Central memory CD8-positive, alpha-beta T cell (primary cell): ENCODE measurements around the gene DPEP1.

Experiments
- ATAC-seq: fragments of 150-1000 bp; cut with Tn5 transposase; replicated peaks from 2 replicates; pipeline ENCODE4 v1.10.0; 2022; ENCODE audit warnings: mild to moderate bottlenecking, moderate FRiP score, moderate number of reproducible peaks; ENCODE audit not compliant: poor library complexity, severe bottlenecking; ENCODE audit errors: extremely low read depth
- DNase-seq, 2 donors: peaks; one replicate each; pipeline ENCODE4 v3.0.0; 2021; ENCODE audit warnings: low spot score in 2 of 2
- H3K27ac Mint-ChIP-seq: one replicate; pipeline ENCODE4 v1.8.0; 2022; ENCODE audit warnings: low read depth, mild to moderate bottlenecking, moderate library complexity, mixed read lengths
- H3K27me3 Mint-ChIP-seq: one replicate; pipeline ENCODE4 v1.8.0; 2022; ENCODE audit warnings: mixed read lengths
- H3K36me3 Mint-ChIP-seq: one replicate; pipeline ENCODE4 v1.8.0; 2022; ENCODE audit warnings: mild to moderate bottlenecking, moderate library complexity, mixed read lengths; ENCODE audit not compliant: insufficient read depth
- H3K4me1 Mint-ChIP-seq: one replicate; pipeline ENCODE4 v1.8.0; 2022; ENCODE audit warnings: mixed read lengths
- H3K4me3 Mint-ChIP-seq: one replicate; pipeline ENCODE4 v1.8.0; 2022; ENCODE audit warnings: mild to moderate bottlenecking, moderate library complexity, mixed read lengths
- H3K9me3 Mint-ChIP-seq: one replicate; pipeline ENCODE4 v1.8.0; 2022; ENCODE audit warnings: mixed read lengths

The DPEP1 gene

GRCh38 chr16:89685916-89686315, 72.5 kb downstream of the DPEP1 start:
- Mint-ChIP-seq H3K27ac (peak overlapping the region; percentile 88), H3K4me3 (peak overlapping the region; percentile 91), H3K36me3 (peaks cover 20% of the 10 kb centered on the region), H3K9me3 (no peaks in the 10 kb centered on the region), H3K27me3 (no peaks in the 10 kb centered on the region), H3K4me1 (peaks cover 21% of the 10 kb centered on the region)
- DNase-seq (no peak), ATAC-seq (no peak)

DNA sequence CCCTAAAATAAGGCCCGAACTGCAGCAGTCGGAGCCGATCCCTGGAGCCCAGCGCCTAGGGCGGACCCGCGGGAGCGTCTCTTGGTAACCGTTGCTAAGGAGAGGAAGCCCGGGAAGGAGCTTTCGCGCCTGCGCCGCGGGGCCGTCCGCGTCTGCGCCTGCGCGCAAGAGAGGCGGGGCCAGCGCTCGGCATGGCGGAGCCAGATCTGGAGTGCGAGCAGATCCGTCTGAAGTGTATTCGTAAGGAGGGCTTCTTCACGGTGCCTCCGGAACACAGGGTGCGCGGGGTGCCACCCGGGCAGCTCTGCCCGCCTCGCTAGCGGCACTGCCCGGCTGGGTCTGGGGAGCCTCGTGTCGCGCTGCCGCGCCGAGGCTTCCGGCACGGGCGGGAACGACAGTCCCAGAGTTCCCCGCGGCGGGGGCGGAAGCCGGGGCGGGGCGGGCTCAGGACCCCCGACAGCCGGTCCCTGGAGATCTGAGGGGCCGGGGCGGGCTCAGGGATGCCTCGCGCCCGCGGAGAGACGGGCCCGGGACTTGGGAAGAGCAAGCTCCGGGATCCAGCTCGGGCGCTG, 73.2 kb downstream of the DPEP1 start, which contains the start of gene CDK10:
CDK10 (plus strand) TSS at position 170 of the 572 bp plus-strand sequence; CDS start at position 192, 22 bp downstream.
- no peaks in the 10 kb centered on the region for H3K27me3 Mint-ChIP-seq
- H3K4me3 Mint-ChIP-seq = peak within 1 kb of the TSS; percentile 91
- H3K27ac Mint-ChIP-seq = peak within 1 kb of the TSS; percentile 88
- peaks cover 25% of the 10 kb centered on the region for H3K36me3 Mint-ChIP-seq
- ATAC-seq (peak; percentile 85), DNase-seq (peak; percentile 80 to 88)
- no peaks in the 10 kb centered on the region for H3K9me3 Mint-ChIP-seq
- peaks cover 21% of the 10 kb centered on the region for H3K4me1 Mint-ChIP-seq

DNA sequence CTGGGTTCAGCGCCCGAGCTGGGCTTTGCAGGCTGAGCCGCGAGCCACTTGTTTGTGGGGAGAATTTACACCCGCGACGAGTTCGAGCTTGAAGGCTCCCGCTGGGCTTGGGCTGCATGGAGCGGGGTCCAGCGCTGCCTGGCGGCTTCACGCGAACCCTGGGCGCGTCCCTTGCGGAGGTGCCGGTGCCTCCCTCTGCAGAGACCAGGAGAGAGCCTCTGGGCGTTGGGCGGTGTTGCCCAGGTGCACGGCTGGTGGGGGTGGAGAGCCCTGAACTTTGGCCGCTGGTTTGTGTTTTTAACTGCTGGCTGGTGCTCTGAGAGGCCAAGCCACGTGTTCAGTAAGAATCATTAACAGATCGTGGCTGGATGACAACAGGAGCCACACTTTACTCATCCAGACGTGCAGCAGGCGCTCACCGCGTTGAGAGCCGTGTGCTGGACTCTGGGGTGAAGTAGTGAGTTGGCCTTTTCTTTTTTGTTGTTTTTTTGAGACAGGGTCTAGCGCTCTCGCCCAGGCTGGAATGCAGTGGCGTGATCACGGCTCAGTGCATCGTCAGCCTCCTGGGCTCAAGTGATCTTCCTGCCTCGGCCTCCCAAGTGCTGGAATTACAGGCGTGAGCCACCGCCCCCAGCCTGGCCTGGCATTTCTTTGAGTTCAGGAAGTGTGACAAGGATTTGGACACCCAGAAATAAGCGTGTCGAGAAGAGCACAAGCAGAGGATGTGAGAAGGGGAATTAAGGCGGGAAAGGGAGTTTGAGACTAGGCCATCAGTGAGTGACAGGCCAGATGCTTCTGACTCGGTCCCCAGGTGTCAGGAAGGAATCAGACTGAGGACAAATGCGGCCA, 73.9 kb downstream of the DPEP1 start:
- H3K4me1 Mint-ChIP-seq = peaks cover 21% of the 10 kb centered on the region
- peaks cover 27% of the 10 kb centered on the region for H3K36me3 Mint-ChIP-seq
- H3K27me3 Mint-ChIP-seq = no peaks in the 10 kb centered on the region
- no peaks in the 10 kb centered on the region for H3K9me3 Mint-ChIP-seq
- peak overlapping the region; percentile 91 for H3K4me3 Mint-ChIP-seq
- H3K27ac Mint-ChIP-seq = peak overlapping the region; percentile 46
- DNase-seq (no peak), ATAC-seq (peak; percentile 57)
